HG03095 (cell line): ENCODE data around the gene ADNP.
A peak's percentile ranks its signal among the peaks of the same experiment; 100 is the strongest.

Experiments used
- ATAC-seq: cut with Tn5 transposase; IDR thresholded peaks from one replicate; pipeline ENCODE4 v1.9.1; 2021; ENCODE audit warnings: moderate library complexity; ENCODE audit not compliant: unreplicated experiment

The ADNP gene

DNA sequence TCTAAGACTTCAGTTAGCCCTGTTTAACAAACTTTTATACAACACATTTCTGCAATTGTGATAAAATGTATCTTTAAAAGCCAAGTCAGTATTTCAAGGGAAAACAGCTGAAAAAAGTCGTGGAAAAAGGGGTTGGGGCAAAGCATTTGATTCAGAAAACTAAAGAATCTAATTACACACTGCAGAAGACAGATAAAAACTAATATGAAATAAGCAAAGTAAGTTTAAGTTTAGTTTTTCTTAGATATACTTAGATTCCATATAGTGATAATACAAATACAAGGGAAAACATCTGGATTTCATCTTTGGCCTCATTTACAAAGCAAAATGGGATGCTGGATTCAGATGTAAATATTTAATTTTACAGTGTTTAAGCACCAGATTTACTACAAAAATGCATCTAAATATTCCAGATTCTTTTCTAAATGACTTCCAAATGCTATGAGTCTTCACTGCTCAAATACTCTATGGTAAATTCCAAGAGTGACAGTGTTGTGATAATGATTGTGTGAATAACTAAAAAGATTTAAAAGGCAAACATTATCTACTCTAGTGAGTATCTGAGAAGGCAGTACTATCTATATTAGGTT lies 1.5 kb upstream of the ADNP start:
- no peak for ATAC-seq

DNA sequence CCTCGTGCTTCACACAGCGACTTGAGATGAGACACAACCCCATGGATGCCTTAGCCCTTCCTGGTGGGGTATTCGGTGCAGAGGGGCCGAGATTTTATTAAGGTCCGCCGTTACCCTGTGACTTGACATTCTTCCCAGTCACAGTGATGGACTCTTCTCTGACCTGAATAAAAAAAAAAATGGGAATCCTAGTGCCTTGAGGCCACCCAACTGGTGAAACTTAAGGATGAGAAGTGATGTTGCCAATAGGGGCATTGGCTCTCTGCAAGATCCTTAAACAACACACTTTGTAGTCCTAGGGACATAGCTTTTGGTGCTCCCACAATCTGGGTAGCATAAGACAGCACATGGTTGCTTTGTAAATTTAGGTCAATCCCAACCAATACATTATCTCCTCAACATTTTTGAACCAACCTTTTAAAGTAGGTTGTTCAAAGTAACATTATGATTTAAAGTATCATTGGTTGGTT lies 814 bp upstream of the ADNP start:
- no peak for ATAC-seq

DNA sequence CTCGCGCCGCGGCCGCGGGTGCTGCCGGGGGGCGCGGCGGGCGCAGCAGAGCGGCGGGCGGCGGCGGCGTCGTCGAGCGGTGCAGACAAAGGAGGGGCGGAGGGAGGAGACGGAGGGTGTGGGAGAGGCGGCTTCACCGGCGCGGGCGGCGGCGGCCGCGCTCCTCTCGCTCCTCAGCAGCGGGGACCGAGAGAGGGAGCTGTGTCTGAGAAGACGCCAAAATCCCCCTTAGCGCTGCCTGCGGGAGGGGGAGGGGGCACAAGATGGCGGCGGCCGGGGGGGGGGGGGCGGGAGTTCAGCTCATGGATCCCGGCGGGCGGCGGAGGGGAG lies 296 bp downstream of the ADNP start:
- ATAC-seq: peak; percentile 9

DNA sequence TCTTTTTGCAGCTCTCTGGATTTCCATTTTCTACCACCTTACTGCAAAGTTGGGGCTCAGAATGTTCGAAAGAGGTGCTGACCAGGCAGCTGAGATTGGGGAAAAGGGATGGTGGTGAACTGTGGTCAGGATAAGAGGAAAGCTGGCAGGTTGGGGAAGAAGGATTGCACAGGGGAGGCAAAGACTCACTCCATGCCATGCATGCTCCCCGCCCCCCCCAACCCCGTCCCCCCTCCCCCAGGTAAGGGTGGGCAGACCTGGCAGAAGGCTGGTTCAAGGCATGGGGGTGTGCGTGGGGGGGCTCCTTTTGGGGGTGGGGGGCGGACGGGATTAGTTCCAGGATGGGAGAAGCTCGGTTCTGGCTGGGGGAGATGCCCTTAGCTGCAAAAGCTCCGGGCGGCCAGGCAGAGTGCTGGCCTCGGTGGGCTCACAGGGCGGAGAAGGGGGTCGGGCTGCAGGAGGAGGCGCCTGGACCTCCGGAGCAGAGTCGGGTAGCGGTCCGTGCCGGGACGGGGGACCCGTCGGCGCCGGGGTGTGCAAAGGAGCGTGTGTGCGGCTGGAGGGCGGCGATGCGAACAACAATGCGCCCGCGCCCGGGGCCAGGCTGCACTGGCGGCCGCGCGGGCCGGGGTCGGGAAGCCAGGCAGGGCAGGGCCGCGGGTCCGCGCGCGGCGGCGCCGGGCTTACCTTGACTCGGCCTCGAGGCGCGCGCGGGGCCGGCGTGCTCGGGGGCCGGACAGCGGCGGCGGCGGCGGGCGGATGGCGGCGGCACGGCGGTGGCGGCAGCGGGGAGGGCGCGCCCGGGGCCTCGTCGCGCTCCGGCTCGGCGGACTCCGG lies 880 bp downstream of the ADNP start:
- peak; percentile 9 for ATAC-seq

DNA sequence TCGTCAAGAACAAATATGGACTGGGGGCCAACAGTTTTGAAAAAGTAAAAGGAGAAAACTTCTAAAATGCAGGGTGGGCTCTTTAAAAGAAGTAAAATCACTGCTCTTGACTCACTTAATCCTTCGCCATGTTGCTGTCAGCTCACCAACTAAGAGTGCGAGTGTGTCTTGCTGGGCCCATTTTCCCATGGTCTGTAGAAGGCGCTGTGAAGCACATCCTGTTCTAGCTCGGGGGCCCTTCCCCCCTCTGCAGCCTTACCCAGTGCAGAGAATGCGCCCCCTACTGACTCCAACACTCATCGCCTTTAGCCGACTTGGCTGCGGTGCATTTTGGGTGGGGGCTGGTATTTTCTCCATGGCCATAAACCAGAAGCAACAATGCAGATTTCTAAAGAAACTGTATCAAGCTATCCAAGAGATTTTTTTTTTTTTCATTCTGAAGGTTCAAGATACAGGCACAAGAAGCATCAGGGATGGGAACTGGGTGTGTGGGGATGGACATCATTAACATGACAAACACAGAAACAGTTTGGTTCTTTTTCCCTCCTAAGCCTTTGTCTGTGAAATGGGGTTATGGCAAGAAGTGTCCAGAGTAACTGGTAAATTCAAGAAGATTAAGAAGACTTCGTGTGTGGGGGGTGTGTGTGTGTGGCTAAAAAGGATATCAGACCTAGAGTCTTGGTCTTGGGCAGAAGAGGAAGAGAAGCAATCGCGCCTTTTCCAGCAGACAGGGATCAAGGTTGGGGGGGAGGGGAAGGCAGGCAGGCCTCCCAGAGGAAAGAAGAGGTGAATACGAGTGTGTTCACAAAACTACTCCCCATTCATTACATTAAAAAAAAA lies 1.7 kb downstream of the ADNP start:
- peak; percentile 61 for ATAC-seq

DNA sequence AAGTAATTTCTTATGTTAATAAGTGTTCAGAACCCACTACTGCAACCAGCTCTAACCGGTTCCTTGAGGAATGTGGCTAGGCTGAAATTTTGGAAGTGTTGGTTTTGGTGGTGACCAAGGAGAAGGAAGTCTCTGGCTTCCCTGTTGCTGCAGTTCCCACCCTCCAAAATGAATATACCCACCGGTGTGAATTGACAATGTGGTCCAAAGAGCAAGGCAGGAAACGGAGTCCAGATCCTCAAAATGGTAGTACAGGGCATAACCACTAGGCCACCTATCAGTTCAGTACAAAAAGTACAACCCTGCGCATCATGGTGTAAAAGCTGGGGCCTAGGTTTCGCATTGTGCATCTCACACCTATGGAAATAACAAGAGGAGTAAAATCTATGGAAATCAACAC lies 2.8 kb downstream of the ADNP start:
- no peak for ATAC-seq

DNA sequence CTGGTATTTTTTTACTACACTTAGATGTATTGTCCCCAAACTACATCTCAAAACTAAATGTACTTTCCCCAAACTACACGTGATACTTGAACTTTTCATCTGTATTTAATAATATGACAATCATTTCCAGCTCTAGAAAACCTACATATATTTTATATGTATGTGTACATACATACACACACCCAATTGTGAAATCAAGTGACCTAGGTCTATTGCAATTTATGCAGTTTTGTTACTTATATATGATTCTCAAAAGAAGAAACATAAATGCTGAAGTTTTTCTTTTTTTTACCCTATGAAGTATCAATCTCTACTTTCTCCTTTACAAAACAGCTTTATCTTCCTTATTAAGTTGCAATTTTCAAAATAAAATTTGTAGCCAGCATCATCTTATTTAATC lies 4.7 kb downstream of the ADNP start:
- no peak for ATAC-seq

DNA sequence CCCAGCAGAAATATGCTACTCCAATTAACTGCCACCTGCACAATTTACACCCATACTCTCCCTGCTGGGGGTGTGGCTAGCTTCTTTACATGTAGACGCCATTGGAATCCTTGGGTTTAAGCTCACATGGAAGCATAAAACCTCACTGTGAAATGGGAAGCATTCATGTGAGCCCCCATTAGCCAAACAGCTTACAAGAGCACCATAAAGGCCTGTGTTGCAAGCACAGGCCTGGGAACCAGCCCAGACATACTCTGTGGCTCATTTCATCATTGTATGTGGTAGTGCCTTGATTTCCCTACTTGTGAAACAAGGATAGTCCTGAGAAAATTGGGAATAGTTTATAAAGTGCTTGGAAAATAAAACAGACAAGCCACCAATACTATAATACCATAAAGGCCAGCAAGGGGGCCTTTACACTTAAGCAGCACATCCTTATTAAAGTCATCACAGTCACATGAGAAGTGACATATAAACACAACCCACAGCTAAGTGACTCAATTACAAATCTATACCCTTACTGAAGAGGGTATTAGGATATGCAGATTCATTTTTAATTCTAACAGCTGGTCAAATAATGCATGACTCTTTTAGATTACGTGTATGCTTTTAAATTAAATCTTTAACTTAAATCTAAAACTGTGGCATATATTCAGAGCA lies 6.8 kb downstream of the ADNP start:
- ATAC-seq: no peak

DNA sequence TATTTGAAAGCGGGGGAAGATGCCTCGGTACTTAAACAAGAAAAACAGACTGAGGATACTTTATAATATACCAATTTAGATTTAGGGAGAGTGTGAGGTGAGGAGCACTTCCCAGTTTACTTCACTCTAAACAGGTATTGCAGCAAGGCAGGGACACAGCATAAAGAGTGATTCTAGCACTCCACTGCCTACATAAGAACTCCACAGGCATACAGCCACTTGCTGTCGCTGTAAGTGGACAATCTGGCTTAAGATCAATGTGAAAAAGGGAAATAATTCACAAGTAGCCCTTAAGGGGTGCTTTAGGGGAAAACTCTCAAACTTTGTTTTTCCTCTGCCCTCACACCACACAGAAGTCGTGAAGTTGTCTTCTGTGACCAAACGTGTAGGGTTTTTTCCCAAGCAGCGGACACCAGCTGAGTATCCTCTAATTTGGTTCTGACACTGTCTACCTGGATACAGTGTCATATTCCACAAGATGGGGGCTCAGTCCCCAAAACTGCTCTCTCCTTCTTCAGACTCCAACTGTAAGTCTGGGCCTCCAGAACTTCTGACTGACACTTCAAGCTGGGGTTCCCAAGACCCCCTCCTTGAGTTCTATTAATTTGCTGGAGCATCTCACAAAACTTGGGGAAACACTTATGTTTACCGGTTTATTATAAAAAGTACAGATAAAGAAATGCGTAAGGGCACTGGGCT lies 9.3 kb downstream of the ADNP start:
- ATAC-seq: no peak

DNA sequence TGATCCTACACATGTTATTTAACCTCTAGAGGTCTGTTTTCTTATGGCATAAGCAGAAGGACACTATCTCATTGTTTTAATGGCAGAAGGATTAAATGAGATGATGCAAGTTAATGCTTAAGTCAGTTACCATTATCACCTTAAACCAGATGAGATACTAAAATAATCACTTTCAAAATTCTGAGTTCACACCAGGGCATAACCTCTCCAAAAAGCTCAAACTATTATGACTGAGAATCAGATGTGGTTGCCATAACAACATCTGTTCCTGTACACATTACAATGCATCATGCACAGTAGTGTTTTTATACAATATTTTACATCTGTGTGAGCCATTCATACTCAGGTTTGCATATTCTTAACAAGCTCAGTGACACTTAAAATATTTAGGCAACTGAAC lies 10.2 kb downstream of the ADNP start:
- ATAC-seq: no peak

DNA sequence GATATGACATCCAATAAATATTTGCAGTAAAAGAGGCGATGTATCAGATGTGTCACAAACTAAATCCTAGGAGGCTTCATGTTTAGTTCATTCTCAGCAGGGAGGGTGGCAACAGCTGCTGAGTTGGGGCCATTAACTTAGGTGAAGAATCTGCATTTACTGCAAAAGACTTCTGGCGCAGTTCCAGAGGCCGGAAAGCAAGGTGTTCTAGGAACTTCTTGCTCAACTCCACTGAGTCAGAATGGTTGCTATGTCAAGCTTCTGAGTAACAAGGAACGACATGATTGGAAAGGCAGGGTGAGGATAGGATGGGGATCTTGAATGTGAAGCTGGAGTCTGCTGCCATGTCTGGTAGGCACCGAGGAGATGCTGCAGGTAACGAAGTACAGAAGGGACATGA lies 11.7 kb downstream of the ADNP start:
- no peak for ATAC-seq

DNA sequence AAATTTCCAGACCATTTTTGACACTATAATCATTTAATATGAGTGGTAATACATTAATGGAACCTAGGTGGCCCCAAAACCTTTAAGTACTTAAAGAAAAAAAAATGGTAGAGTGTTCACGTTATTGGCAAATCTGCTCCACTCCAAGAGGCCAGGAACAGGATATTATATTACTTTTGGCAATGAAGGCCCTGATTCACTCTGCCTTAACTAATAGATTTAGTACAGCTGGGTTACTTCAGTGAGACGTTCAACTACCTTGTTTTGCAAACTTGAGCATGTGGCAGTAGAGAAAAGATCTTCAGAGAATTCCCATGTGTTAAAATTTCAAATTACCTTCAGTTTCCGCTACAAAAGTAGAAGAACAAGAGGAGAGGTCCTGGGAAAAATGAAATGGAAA lies 12.8 kb downstream of the ADNP start:
- ATAC-seq: no peak

DNA sequence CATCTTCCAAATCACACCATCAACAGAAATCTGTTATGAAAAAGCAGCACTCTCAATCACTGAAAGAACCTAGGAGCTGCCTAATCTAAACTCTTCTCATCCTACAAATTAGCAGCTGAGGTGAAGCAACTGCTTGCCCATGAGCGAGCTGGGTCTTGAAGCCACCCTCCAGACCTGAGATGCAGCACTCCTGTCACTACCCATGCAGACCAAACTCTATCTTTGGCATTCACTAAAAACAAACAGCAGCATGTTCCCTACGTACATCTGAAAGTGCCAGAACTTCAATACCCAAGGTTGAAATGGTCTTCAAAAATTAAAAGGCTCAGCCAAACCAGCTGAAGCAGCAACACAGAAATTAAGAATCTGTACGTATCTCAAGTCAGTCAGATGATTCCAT lies 14.3 kb downstream of the ADNP start:
- ATAC-seq: no peak

DNA sequence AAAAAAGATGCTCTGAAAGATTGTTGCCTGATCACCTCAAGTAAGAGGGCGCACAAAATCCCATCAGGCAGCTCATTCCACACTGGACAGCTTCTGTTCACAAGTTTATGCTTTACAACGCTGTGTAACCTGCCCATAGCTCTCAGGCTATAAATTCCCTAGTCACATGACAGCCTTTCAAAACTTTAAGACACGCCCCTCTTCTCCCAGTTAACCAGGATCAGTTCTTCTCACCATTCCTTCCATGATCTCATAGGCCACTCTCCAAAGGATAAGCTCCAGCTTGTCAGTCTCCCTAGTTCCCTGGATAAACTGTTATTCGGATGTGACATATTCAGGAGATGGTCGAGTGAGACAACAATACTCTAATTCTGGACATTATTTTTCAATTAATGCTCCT lies 15.0 kb downstream of the ADNP start:
- ATAC-seq: no peak

DNA sequence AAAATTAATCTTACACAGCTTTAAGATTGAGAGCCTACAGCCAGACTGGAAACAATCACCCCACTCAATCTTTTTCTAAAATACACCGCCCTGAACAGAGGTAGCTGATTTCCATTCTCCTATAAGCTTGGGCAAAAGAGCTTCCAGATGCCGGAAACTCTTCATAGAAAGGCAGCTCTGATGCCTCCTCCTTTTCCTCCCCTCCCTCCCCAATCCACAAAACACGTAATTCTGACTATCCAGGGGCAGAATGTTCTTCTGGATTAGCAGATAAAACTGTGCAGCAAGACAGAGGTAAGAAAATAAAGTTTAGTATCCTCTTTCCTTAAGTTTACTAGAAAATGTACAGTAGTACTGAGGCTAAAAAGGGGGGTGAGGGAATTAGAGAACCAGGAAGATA lies 15.8 kb downstream of the ADNP start:
- ATAC-seq: no peak

DNA sequence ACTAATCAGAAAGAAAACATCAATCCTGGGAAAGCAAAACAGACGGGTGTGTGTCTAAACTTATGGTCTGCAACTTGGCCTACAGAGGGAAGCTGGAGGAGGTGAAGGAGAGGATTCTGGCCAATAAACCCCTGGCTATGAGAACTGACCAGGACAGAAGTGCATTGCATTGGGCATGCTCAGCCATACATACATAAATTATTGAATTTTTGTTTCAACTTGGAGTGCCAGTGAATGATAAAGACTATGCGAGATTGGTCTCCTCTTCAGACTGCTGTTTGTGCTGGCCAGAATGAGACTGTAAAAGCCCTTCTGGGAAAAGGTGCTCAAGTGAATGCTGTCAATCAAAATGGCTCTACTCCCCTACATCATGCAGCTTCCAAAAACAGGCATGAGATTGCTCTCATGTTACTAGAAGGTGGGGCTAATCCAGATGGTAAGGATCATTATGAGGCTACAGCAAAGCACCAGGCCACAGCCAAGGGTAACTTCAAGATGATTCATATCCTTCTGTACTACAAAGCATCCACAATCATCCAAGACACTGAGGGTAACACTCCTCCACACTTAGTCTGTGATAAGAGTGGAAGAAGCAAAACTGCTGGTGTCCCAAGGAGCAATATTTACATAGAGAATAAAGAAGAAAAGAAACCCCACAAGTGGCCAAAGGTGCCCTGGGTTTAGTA lies 17.4 kb downstream of the ADNP start:
- ATAC-seq: no peak

DNA sequence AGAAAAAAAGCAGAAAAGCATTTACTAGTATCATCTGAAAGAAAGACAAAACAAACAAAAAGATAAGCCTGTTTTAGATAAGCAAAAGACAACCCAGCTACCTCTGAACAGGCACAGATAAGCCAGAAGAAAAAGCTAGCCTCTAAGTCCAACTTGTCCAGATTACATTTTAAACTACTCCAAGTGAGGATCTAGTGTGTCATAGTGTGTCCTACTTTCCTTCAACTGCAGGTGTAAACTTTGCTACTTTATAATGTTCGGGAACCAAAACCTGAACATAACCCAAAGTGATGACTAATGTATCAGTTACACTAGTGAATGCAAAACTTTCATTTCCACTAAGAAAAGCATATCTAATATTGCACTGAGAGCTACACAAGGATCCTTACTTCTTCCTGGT lies 19.5 kb downstream of the ADNP start:
- ATAC-seq: no peak

DNA sequence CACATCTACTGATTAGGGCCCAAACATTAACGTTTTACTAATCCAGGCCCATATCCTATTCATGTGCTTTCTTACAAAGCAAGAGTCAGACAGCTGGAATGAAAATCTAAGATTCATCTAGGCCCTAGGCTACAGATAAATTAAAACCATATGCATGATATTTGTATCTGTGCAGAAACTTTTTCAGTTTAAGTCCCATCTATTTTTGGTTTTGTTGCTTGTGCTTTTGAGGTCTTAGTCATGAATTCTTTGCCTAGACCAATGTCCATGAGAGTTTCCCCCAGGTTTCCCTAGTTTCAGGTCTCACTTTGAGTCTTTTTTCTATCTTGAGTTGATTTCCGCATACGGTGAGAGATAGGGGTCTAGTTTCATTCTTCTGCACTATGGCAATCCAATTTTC lies 20.2 kb downstream of the ADNP start:
- no peak for ATAC-seq

DNA sequence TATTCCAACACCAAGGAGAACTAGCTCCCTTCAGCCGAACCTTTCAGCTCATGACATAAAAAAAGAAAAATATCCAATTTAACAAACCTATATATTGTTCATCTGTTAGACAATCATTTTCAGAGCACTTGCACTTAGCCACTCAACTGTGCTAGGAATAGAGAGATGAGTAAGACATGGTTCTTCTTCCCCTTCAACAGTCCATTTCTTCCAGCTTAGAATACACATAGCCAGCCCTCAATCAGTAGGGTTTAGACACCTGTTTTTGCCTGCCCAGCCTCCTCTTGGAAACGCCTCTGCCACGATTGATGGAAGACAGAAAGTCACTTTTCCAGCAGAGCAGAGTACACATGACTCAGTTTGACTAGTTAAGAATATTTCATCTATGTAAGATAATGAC lies 21.8 kb downstream of the ADNP start:
- no peak for ATAC-seq

DNA sequence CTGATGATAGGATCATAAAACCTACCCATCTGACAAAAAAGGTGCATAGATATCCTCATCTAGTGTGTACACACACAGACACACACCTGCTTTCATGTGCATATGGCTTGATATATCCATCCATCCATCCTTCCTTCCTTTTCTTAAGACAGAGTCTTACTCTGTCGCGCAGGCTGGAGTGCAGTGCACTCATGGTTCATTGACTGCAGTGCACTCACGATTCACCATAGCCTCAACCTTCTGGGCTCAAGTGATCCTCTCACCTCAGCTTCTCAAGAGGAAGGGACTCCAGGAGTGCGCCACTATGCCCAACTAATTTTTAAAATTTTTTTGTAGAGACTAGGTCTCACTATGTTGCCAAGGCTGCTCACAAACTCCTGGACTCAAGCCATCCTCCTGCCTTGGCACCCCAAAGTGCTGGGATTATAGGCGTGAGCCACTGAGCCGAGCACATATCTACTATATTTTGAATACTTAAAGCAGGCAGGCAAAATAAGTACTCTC lies 27.1 kb downstream of the ADNP start:
- ATAC-seq: no peak
